ENCODE results near the gene HMX3.

The HMX3 gene

DNA sequence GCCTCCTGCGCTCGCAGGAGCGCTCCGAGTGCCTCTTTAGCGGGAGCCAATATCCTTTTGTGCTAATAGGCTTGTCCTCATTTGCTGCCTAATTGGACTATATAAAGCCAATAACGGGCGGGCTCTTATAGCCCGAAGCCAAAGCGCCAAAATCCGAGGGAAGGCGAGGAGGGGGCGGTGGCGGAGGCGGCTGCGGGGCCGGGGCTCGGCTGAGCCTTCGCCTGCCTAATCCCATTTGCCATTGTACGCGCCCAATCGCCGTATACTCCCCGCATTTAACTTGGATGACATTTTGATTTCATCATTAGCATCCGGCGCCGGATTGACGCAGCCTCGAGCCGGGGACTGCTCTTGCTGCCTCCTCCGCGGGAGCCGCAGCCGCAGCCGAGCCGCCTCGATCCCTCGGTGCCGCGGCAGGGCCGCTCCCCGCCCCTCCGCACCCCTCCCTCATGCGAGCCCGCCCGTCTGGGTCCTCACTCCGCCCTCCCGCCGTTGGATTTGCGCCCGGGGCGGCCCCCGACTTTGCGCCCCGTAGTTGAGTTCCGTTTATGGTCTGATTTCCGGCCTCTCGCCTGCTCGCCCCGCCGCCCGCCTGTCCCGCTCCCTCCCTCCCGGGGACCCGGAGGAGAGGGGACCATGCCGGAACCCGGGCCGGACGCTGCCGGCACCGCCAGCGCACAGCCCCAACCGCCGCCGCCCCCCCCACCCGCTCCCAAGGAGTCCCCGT, at the start of gene HMX3:
Gene HMX3 (plus strand): TSS at position 556 of the 727 bp plus-strand sequence. CDS start 81 bp downstream, at position 637.
- H3K27me3 Mint-ChIP-seq: peaks cover 78% of the 10 kb centered on the region
- no peaks in the 10 kb centered on the region for H3K9me3 Mint-ChIP-seq
- H3K4me1 Mint-ChIP-seq (ENCODE audit: low read depth): peaks cover 46% of the 10 kb centered on the region
- peak within 1 kb of the TSS; percentile 47 for H3K4me3 Mint-ChIP-seq
- no peak within 1 kb of the TSS for H3K27ac Mint-ChIP-seq
- H3K36me3 Mint-ChIP-seq (ENCODE audit: low read depth): no peaks in the 10 kb centered on the region

DNA sequence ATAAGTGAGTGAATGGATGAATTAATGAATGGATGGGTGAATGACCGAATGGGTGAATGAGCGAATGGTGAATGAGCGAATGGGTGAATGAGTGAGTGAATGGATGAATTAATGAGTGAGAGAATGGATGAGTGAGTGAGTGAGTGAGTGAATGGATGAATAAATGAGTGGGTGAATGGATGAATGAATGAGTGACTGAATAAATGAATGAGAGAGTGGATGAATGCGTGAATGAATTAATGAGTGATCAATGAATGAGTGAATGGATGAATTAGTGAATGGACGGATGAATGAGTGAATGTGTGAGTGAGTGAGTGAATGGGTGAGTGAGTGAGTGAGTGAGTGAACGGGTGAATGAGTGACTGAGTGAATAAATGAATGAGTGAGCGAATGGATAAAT, 49.5 kb upstream of the HMX3 start:
- H3K36me3 Mint-ChIP-seq (ENCODE audit: low read depth): no peaks in the 10 kb centered on the region
- no peaks in the 10 kb centered on the region for H3K27me3 Mint-ChIP-seq
- H3K9me3 Mint-ChIP-seq: peaks cover 5% of the 10 kb centered on the region
- H3K4me1 Mint-ChIP-seq (ENCODE audit: low read depth): no peaks in the 10 kb centered on the region
- H3K27ac Mint-ChIP-seq: no peak overlapping the region
- H3K4me3 Mint-ChIP-seq: no peak overlapping the region

DNA sequence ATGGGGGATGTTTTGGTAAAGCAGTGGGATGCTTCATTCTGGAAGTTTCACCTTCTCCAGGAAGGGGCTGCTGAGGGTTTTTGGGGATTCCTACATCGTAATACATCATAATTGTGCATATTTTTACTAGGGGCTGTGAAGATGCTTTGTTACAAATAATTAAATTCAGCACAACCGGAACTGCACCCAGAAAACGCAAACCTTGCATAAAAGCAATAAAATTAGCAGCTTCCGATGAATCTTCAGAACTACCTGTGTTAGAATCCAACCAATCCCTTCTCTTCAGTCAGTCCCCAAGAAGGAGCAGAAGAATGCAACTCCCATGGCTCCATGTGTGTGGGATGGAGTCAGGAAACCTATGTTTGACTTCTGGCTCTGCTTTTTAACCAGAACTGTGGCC, 48.4 kb upstream of the HMX3 start:
- Mint-ChIP-seq H3K4me3 (no peak overlapping the region), H3K4me1 (ENCODE audit: low read depth) (no peaks in the 10 kb centered on the region), H3K27me3 (peaks cover 2% of the 10 kb centered on the region)

DNA sequence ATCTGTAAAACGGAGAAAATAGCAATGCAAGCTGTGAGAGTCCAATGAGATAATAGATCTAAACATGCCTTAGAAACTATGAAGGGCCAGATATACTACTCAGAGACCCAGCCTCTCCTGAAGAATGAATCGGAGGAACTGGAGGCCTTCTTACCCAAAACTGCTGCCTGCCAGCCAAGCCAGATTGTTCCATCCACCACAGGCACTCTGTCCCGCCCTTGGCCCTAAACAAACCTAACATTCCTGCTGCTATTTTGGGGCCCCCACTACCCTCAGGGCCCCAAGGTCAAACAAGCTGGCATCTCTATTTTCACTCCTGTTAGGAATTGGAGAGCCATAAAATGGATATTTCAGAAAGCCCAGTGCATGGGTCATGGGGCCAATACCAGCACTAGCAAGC, 48.0 kb upstream of the HMX3 start:
- H3K27me3 Mint-ChIP-seq: peaks cover 5% of the 10 kb centered on the region
- no peak overlapping the region for H3K4me3 Mint-ChIP-seq
- H3K27ac Mint-ChIP-seq: no peak overlapping the region
- no peaks in the 10 kb centered on the region for H3K36me3 Mint-ChIP-seq (ENCODE audit: low read depth)
- no peaks in the 10 kb centered on the region for H3K4me1 Mint-ChIP-seq (ENCODE audit: low read depth)
- H3K9me3 Mint-ChIP-seq: peaks cover 5% of the 10 kb centered on the region

More for the DNA sequence above, 48.4 kb upstream of the HMX3 start:
- Mint-ChIP-seq H3K27ac (no peak overlapping the region), H3K36me3 (ENCODE audit: low read depth) (no peaks in the 10 kb centered on the region), H3K9me3 (peaks cover 5% of the 10 kb centered on the region)

DNA sequence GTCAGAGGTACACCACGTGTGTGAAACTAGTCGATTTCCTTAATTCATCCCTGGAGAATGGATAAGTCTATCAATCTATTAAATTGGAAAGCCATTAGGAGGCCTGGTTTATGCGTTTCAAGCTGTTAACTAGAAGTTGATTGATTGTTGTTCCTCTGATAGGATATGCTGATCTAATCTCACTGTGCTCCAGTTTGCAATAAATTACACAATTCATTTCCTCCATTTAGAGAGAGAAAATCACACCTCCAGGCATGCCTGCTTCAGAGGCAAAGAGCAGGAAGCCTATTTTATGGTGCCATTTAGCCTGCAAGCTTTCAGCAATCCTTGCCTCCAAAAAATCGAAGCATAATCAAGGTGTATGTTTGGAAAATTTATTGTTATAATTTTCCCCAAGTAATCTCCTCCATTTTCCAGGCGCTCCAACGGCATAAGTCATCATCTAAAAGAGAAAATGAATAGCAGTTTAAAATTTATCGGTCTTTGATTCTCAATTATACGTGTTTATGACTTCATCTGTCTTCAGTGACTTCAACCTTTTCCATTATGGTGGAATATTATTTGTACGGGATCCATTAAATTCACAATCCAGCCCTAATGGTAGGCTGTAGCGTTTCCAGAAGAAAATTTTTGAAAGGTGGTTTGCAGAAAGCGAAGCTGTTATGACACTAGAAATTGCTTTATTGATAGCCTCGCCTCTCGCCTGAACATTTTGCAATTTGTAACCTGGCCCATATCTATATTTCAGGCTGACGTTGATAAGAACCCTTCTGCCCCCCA, 42.9 kb upstream of the HMX3 start:
- no peak overlapping the region for H3K4me3 Mint-ChIP-seq
- no peaks in the 10 kb centered on the region for H3K9me3 Mint-ChIP-seq
- peaks cover 13% of the 10 kb centered on the region for H3K27me3 Mint-ChIP-seq
- H3K36me3 Mint-ChIP-seq (ENCODE audit: low read depth): no peaks in the 10 kb centered on the region
- H3K4me1 Mint-ChIP-seq (ENCODE audit: low read depth): no peaks in the 10 kb centered on the region
- no peak overlapping the region for H3K27ac Mint-ChIP-seq

DNA sequence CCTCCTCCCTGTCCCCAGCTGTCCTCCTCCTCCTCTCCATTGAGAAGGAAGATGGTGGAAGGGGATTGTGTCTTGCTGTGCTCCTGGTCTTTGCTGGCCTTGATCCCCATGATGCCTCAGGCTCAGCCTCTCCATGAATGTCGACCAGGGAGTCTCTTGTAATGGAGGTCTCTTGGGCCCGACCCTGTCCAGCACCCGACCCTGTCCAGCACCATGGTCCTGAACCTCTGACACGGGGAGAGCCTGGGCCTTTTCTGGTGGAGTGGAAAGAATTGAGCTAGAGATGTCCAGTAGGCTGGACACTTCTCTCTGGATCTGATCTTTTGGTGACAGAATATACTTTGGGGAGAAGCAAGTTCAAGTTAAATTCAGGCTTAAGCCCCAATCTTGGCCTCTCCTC, 42.3 kb upstream of the HMX3 start:
- Mint-ChIP-seq H3K4me1 (ENCODE audit: low read depth) (no peaks in the 10 kb centered on the region), H3K9me3 (no peaks in the 10 kb centered on the region), H3K4me3 (no peak overlapping the region), H3K27ac (no peak overlapping the region), H3K27me3 (peaks cover 15% of the 10 kb centered on the region), H3K36me3 (ENCODE audit: low read depth) (no peaks in the 10 kb centered on the region)

DNA sequence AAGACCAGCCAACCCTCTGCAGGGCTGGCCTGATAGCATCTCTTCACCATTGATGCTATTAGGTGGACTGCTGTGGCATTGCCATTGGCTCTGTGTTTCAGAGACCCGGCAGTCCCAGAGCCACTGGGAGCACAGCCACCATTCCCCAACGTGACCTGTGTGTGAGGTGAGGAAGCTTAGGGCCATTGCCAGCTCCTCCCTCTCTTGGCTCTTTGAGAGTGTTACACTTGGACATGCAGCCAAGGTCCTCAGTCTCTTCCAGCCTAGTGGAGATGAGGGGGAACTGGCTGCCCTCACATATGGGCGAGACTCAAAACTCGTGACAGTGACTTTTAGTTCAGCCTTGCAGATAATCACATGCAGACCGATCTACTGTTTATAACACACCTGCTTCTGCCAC, 39.3 kb upstream of the HMX3 start:
- Mint-ChIP-seq H3K4me3 (no peak overlapping the region), H3K4me1 (ENCODE audit: low read depth) (no peaks in the 10 kb centered on the region), H3K36me3 (ENCODE audit: low read depth) (no peaks in the 10 kb centered on the region), H3K27ac (no peak overlapping the region), H3K9me3 (no peaks in the 10 kb centered on the region), H3K27me3 (peaks cover 15% of the 10 kb centered on the region)

DNA sequence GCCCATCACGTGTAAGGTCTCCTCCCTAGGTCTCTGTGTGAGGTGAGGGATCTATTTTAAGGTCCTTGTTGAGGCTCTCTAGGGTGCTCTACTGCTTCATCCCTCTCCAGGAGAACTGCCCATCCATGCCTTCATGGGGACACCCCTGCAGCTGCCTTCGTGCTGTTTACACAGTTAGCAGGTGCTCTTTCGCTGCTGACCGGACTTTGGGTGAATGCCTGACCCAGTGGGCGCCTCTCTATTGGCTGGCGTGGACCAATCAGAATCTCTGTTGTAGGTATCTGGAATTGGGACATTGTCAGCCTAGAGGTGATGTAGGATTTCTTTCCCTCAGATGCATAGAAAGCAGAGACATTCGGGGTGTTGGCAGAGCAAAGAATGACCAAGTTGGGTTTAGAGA, 38.7 kb upstream of the HMX3 start:
- Mint-ChIP-seq H3K27ac (no peak overlapping the region), H3K9me3 (no peaks in the 10 kb centered on the region), H3K4me3 (no peak overlapping the region), H3K4me1 (ENCODE audit: low read depth) (no peaks in the 10 kb centered on the region), H3K36me3 (ENCODE audit: low read depth) (no peaks in the 10 kb centered on the region), H3K27me3 (peaks cover 15% of the 10 kb centered on the region)

DNA sequence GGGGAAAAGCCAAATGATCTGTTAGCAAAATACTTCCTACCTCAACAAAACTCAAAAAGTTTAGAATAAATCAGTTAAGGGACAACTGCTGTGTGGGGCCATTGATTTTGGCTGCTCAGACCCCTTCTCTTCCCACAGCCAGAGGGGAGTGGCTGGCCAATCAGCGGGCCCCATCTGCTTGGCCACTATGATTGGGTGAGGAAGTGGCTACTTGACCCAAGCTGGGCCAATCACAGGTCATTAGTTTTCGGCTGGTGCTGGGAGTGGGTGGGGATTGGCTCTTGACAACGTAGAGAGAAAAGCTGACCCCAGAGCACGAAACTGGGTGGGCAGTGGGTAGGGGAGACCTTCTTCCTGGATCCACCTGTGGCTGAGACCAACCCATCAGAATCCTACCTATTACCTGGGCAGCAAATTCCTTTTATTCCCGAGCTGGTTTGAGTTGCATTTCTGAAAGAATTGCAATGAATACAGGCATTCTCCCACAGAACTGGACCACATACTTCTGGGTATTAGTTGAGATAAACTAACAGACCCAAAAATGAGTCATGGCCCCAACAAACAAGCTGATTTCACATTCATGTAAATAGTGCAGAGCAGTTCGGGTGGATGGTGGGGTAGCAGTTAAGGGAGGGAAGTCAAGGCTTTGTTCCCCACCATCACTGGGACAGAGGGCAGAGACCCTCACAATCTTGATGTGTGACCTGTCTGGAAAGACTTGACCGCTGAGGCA, 35.6 kb upstream of the HMX3 start:
- H3K9me3 Mint-ChIP-seq: no peaks in the 10 kb centered on the region
- no peaks in the 10 kb centered on the region for H3K4me1 Mint-ChIP-seq (ENCODE audit: low read depth)
- no peak overlapping the region for H3K4me3 Mint-ChIP-seq
- H3K36me3 Mint-ChIP-seq (ENCODE audit: low read depth): no peaks in the 10 kb centered on the region
- H3K27me3 Mint-ChIP-seq: peaks cover 12% of the 10 kb centered on the region
- no peak overlapping the region for H3K27ac Mint-ChIP-seq

DNA sequence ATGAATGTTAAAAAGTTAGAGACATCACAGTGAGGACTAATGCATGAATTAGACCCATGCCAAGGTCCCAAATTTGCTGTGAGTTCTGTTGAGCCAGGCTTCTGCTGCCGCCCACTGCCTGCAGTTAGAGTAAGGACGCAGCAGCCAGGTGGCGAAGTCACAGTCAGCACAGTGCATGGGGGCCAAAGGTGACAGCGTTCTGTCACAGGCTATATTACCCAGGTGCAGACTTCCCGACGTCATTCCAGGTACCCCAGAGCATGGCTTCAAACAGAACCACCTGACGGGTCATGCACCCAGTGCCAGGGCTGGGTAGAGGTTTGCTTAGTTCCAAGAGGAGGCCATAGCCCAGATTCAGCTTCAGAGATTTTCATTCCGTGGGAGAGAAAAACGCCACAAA, 33.9 kb upstream of the HMX3 start:
- no peak overlapping the region for H3K4me3 Mint-ChIP-seq

DNA sequence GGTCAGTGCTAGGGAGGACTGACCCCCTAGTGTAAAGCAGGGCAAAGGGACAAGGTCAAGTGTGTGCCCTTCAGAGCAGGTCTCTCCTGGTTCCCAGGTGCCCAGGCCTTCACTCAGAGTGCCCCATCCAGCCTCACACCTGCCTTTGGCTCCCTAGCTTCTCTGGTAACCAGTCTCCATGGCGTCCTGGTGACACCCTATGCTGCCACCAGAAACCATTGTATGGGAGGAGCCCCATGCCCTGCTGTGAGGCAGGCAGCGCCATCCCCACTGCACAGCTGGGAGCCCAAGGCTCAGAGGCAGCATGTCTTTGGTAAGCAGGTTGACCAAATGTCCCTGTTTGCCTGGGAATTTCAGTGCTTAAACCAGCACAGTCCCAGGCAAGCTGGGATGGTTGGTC, 33.1 kb upstream of the HMX3 start:
- Mint-ChIP-seq H3K27ac (no peak overlapping the region), H3K36me3 (ENCODE audit: low read depth) (no peaks in the 10 kb centered on the region), H3K4me1 (ENCODE audit: low read depth) (no peaks in the 10 kb centered on the region), H3K4me3 (no peak overlapping the region), H3K27me3 (peaks cover 12% of the 10 kb centered on the region), H3K9me3 (no peaks in the 10 kb centered on the region)

More for the DNA sequence above, 33.9 kb upstream of the HMX3 start:
- Mint-ChIP-seq H3K36me3 (ENCODE audit: low read depth) (no peaks in the 10 kb centered on the region), H3K27ac (no peak overlapping the region), H3K4me1 (ENCODE audit: low read depth) (no peaks in the 10 kb centered on the region), H3K27me3 (peaks cover 15% of the 10 kb centered on the region), H3K9me3 (no peaks in the 10 kb centered on the region)

DNA sequence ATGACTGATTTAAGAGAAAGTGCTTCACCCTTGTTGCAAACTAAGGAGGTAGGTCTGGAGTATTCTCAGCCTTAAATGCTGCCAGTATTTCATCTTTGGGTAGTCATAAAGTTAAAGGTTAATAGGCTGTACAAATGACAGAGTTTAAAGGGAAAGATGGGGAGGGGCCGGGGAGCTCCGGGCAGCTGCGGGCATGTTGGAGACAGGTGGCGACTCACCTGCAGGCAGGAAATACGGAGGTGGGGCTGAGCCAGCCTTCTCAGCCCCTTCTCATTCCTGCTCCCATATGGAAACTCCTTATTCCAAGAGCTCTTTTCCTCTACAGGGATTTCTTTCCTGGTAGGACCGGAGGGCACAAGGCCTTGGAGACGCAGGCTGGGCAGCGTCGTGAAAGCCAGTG, 31.8 kb upstream of the HMX3 start:
- peaks cover 17% of the 10 kb centered on the region for H3K27me3 Mint-ChIP-seq
- H3K9me3 Mint-ChIP-seq: no peaks in the 10 kb centered on the region
- H3K4me3 Mint-ChIP-seq: no peak overlapping the region
- H3K4me1 Mint-ChIP-seq (ENCODE audit: low read depth): no peaks in the 10 kb centered on the region
- H3K27ac Mint-ChIP-seq: no peak overlapping the region
- H3K36me3 Mint-ChIP-seq (ENCODE audit: low read depth): no peaks in the 10 kb centered on the region

DNA sequence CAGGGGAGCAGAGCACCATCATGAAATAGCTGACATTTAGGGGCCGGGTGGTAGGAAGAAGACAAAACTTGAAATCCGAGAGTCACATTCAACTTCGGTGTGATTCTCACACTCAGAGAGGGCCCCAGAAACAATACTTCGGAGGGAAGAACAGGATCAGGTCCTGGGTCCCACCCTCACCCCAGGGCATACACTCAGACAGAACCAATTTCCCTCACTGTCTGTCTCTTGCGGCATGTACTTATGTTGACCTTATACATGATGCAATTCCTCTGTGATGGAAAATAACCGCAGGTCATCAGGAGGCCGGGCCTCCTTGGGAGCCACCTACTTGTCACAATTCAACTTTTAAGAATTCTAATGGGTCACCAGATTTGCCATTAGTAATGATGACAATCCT, 26.3 kb upstream of the HMX3 start:
- Mint-ChIP-seq H3K27ac (no peak overlapping the region), H3K36me3 (ENCODE audit: low read depth) (no peaks in the 10 kb centered on the region), H3K4me3 (no peak overlapping the region), H3K27me3 (peaks cover 21% of the 10 kb centered on the region), H3K9me3 (no peaks in the 10 kb centered on the region), H3K4me1 (ENCODE audit: low read depth) (no peaks in the 10 kb centered on the region)

DNA sequence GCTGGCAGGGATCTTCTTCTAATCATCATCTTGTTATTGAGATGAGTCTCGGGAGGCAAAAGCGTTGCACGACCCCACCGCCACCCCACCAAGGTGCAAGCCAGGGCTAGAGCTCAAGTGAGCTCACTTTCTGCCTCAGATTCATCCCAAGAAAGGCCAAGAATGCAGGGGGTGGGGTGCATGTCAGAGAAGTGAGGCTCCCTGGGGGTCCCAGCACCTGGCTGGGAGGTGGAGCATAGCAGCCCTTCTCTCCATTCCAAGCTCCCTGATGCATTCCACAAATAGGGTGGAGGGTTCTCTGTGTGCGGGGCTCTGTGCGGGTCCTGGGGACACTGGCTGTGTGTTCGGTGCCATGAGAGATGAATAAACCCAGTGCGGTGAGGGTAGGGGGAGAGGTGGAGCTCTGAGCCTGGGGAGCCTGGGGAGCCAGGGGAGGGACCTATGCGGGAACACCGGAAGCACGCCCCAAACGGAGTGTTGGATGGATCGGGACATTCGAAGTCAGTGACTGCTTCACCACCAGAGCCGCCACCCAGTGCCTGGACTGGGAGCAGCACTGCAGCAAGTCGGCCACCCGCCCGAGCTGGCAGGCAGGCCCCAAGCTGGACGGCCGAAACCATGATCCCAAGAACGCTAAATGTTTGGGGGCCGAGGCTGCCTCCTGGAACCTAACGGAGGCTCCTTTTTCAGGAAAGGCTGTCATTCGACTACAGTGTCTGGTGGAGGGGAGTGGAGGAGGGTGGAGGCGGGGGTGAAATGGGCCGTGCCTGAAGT, 17.9 kb upstream of the HMX3 start:
- Mint-ChIP-seq H3K9me3 (no peaks in the 10 kb centered on the region), H3K27me3 (peaks cover 42% of the 10 kb centered on the region), H3K27ac (no peak overlapping the region), H3K36me3 (ENCODE audit: low read depth) (no peaks in the 10 kb centered on the region), H3K4me1 (ENCODE audit: low read depth) (no peaks in the 10 kb centered on the region), H3K4me3 (no peak overlapping the region)
